Activated T-helper 17 cell treated with anti-CD3 and anti-CD28 coated beads, Interleukin-2, amount 50 U/mL, for 72 hours (primary cell): ENCODE measurements around the gene LYAR. TPM values are rescaled to one million over a fixed set of nuclear protein-coding genes. Genes with fewer than 3 reads are reported as not detected.

ENCODE experiments used
- ATAC-seq: fragments of 150-1000 bp; cut with Tn5 transposase; replicated peaks from 2 replicates; pipeline ENCODE4 v1.10.0; 2021; ENCODE audit warnings: mild to moderate bottlenecking, moderate library complexity
- H3K27ac Mint-ChIP-seq: one replicate; pipeline ENCODE4 v1.8.0; 2022; ENCODE audit warnings: mixed read lengths
- H3K27me3 Mint-ChIP-seq: one replicate; pipeline ENCODE4 v1.8.0; 2022; ENCODE audit warnings: mixed read lengths
- H3K36me3 Mint-ChIP-seq: one replicate; pipeline ENCODE4 v1.8.0; 2022; ENCODE audit warnings: low read depth, mild to moderate bottlenecking, mixed read lengths
- H3K4me1 Mint-ChIP-seq: one replicate; pipeline ENCODE4 v1.8.0; 2022; ENCODE audit warnings: mixed read lengths
- H3K4me3 Mint-ChIP-seq: one replicate; pipeline ENCODE4 v1.8.0; 2022; ENCODE audit warnings: mild to moderate bottlenecking, mixed read lengths
- H3K9me3 Mint-ChIP-seq: one replicate; pipeline ENCODE4 v1.8.0; 2022; ENCODE audit warnings: mixed read lengths
- total RNA-seq, 2 donors: library from RNA; stranded (reverse); gene quantifications; one replicate each; pipeline ENCODE4 v1.2.3, GENCODE V29; 2022

LYAR gene
- total RNA-seq, 2 donors from 2014 or later = 25.2 to 57.8 TPM

GRCh38 chr4:4323705-4324534, 34.0 kb upstream of the LYAR start:
- ATAC-seq = no peak
- H3K27ac Mint-ChIP-seq = peak overlapping the region; percentile 2
- no peaks in the 10 kb centered on the region for H3K4me1 Mint-ChIP-seq

GRCh38 chr4:4321951-4322688, 32.2 kb upstream of the LYAR start:
- H3K27ac Mint-ChIP-seq = no peak overlapping the region
- H3K27me3 Mint-ChIP-seq = no peaks in the 10 kb centered on the region
- H3K4me1 Mint-ChIP-seq = no peaks in the 10 kb centered on the region
- ATAC-seq = no peak
- H3K4me3 Mint-ChIP-seq = no peak overlapping the region
- H3K36me3 Mint-ChIP-seq = peaks cover 46% of the 10 kb centered on the region
- H3K9me3 Mint-ChIP-seq = no peaks in the 10 kb centered on the region

More at GRCh38 chr4:4323705-4324534, 34.0 kb upstream of the LYAR start:
- Mint-ChIP-seq H3K9me3 (no peaks in the 10 kb centered on the region), H3K27me3 (no peaks in the 10 kb centered on the region), H3K36me3 (peaks cover 31% of the 10 kb centered on the region), H3K4me3 (no peak overlapping the region)

- H3K4me1 Mint-ChIP-seq = no peaks in the 10 kb centered on the region
- H3K4me3 Mint-ChIP-seq = no peak overlapping the region
- no peak for ATAC-seq
These were observed 31.2 kb upstream of the LYAR start for GRCh38 chr4:4320951-4321714.

GRCh38 chr4:4320528-4320927, 30.6 kb upstream of the LYAR start:
- H3K36me3 Mint-ChIP-seq = peaks cover 62% of the 10 kb centered on the region
- H3K4me3 Mint-ChIP-seq = no peak overlapping the region
- ATAC-seq = no peak
- no peaks in the 10 kb centered on the region for H3K4me1 Mint-ChIP-seq
- H3K27me3 Mint-ChIP-seq = no peaks in the 10 kb centered on the region
- no peak overlapping the region for H3K27ac Mint-ChIP-seq
- no peaks in the 10 kb centered on the region for H3K9me3 Mint-ChIP-seq

More at GRCh38 chr4:4320951-4321714, 31.2 kb upstream of the LYAR start:
- Mint-ChIP-seq H3K27me3 (no peaks in the 10 kb centered on the region), H3K36me3 (peaks cover 56% of the 10 kb centered on the region), H3K27ac (no peak overlapping the region), H3K9me3 (no peaks in the 10 kb centered on the region)

- H3K27me3 Mint-ChIP-seq = no peaks in the 10 kb centered on the region
- ATAC-seq = no peak
- no peak overlapping the region for H3K4me3 Mint-ChIP-seq
- peaks cover 87% of the 10 kb centered on the region for H3K36me3 Mint-ChIP-seq
- H3K27ac Mint-ChIP-seq = no peak overlapping the region
- no peaks in the 10 kb centered on the region for H3K9me3 Mint-ChIP-seq
- no peaks in the 10 kb centered on the region for H3K4me1 Mint-ChIP-seq
These were observed 27.7 kb upstream of the LYAR start for GRCh38 chr4:4317496-4318232.

GRCh38 chr4:4316150-4316495, 26.2 kb upstream of the LYAR start:
- Mint-ChIP-seq H3K9me3 (no peaks in the 10 kb centered on the region), H3K36me3 (peaks cover 89% of the 10 kb centered on the region), H3K27ac (peak overlapping the region; percentile 40), H3K27me3 (no peaks in the 10 kb centered on the region), H3K4me1 (no peaks in the 10 kb centered on the region), H3K4me3 (no peak overlapping the region)
- no peak for ATAC-seq

- Mint-ChIP-seq H3K4me3 (no peak overlapping the region), H3K9me3 (no peaks in the 10 kb centered on the region), H3K27me3 (no peaks in the 10 kb centered on the region), H3K36me3 (peaks cover 83% of the 10 kb centered on the region), H3K27ac (peak overlapping the region; percentile 40), H3K4me1 (no peaks in the 10 kb centered on the region)
- no peak for ATAC-seq
These were observed 25.7 kb upstream of the LYAR start for GRCh38 chr4:4315461-4316149.

GRCh38 chr4:4311193-4311592, 21.2 kb upstream of the LYAR start:
- Mint-ChIP-seq H3K4me3 (no peak overlapping the region), H3K4me1 (no peaks in the 10 kb centered on the region), H3K27me3 (no peaks in the 10 kb centered on the region), H3K36me3 (peaks cover 70% of the 10 kb centered on the region), H3K27ac (no peak overlapping the region), H3K9me3 (no peaks in the 10 kb centered on the region)
- no peak for ATAC-seq

GRCh38 chr4:4308800-4309441, 19.0 kb upstream of the LYAR start:
- Mint-ChIP-seq H3K4me1 (no peaks in the 10 kb centered on the region), H3K36me3 (peaks cover 66% of the 10 kb centered on the region), H3K9me3 (no peaks in the 10 kb centered on the region), H3K27ac (no peak overlapping the region), H3K27me3 (no peaks in the 10 kb centered on the region), H3K4me3 (no peak overlapping the region)
- ATAC-seq = no peak

- no peaks in the 10 kb centered on the region for H3K4me1 Mint-ChIP-seq
- no peaks in the 10 kb centered on the region for H3K27me3 Mint-ChIP-seq
- no peak overlapping the region for H3K27ac Mint-ChIP-seq
- no peak overlapping the region for H3K4me3 Mint-ChIP-seq
- no peak for ATAC-seq
- H3K9me3 Mint-ChIP-seq = no peaks in the 10 kb centered on the region
- peaks cover 66% of the 10 kb centered on the region for H3K36me3 Mint-ChIP-seq
These were observed 17.0 kb upstream of the LYAR start for GRCh38 chr4:4306920-4307319.

- Mint-ChIP-seq H3K9me3 (no peaks in the 10 kb centered on the region), H3K27me3 (no peaks in the 10 kb centered on the region), H3K27ac (no peak overlapping the region), H3K36me3 (peaks cover 68% of the 10 kb centered on the region), H3K4me3 (no peak overlapping the region), H3K4me1 (peaks cover 4% of the 10 kb centered on the region)
- no peak for ATAC-seq
These were observed 12.5 kb upstream of the LYAR start for GRCh38 chr4:4302416-4302815.

- Mint-ChIP-seq H3K4me1 (peaks cover 4% of the 10 kb centered on the region), H3K9me3 (no peaks in the 10 kb centered on the region), H3K27ac (no peak overlapping the region), H3K36me3 (peaks cover 64% of the 10 kb centered on the region), H3K27me3 (no peaks in the 10 kb centered on the region), H3K4me3 (no peak overlapping the region)
- ATAC-seq = no peak
These were observed 12.0 kb upstream of the LYAR start for GRCh38 chr4:4302001-4302400.

GRCh38 chr4:4299006-4299405, 9.1 kb upstream of the LYAR start:
- H3K27me3 Mint-ChIP-seq = no peaks in the 10 kb centered on the region
- H3K4me1 Mint-ChIP-seq = peaks cover 17% of the 10 kb centered on the region
- H3K9me3 Mint-ChIP-seq = no peaks in the 10 kb centered on the region
- no peak overlapping the region for H3K4me3 Mint-ChIP-seq
- no peak for ATAC-seq
- peak overlapping the region; percentile 31 for H3K27ac Mint-ChIP-seq
- H3K36me3 Mint-ChIP-seq = peaks cover 41% of the 10 kb centered on the region
